Activated CD4-positive, alpha-beta memory T cell treated with anti-CD3 and anti-CD28 coated beads for 36 hours (primary cell): ENCODE data around the gene PARD6A. TPM values are rescaled to one million over a fixed set of nuclear protein-coding genes. Genes with fewer than 3 reads are reported as not detected.
A peak's percentile ranks its signal among the peaks of the same experiment; 100 is the strongest.

ENCODE experiments used
- CTCF ChIA-PET: fragments of 350-600 bp; sonication (Branson Sonifier 250); formaldehyde crosslinking; loops from one replicate; lab custom pipeline; 2021; ENCODE audit warnings: antibody characterized with exemption, inconsistent platforms; lab: Charles Lee
- POLR2A ChIA-PET: fragments of 350-600 bp; sonication (Branson Sonifier 250); formaldehyde crosslinking; loops from one replicate; lab custom pipeline; 2021; ENCODE audit warnings: antibody characterized with exemption; lab: Charles Lee
- DNase-seq: peaks from one replicate; pipeline ENCODE4 v3.0.0-alpha.2; 2020
- H3K27ac Mint-ChIP-seq: one replicate; pipeline ENCODE4 v1.8.0; 2021; ENCODE audit warnings: mixed read lengths
- H3K27me3 Mint-ChIP-seq: one replicate; pipeline ENCODE4 v1.8.0; 2021; ENCODE audit warnings: mixed read lengths
- H3K36me3 Mint-ChIP-seq: one replicate; pipeline ENCODE4 v1.8.0; 2021; ENCODE audit warnings: mixed read lengths
- H3K4me1 Mint-ChIP-seq: one replicate; pipeline ENCODE4 v1.8.0; 2021; ENCODE audit warnings: low read depth, mixed read lengths
- H3K4me3 Mint-ChIP-seq: one replicate; pipeline ENCODE4 v1.8.0; 2021; ENCODE audit warnings: mild to moderate bottlenecking, mixed read lengths
- H3K9me3 Mint-ChIP-seq: one replicate; pipeline ENCODE4 v1.8.0; 2021; ENCODE audit warnings: mixed read lengths
- intact Hi-C: fragments of 100-400 bp; cut with micrococcal nuclease; formaldehyde crosslinking; loops from one replicate; pipeline ENCODE4 v1.15.1; 2023
- total RNA-seq, 2 experiments: library from RNA; stranded (reverse); gene quantifications; one replicate each; pipeline ENCODE4 v1.2.3, GENCODE V29; 2021

The PARD6A gene
- total RNA-seq, 2 experiments from 2014 or later = 11.2 to 11.5 TPM

DNA sequence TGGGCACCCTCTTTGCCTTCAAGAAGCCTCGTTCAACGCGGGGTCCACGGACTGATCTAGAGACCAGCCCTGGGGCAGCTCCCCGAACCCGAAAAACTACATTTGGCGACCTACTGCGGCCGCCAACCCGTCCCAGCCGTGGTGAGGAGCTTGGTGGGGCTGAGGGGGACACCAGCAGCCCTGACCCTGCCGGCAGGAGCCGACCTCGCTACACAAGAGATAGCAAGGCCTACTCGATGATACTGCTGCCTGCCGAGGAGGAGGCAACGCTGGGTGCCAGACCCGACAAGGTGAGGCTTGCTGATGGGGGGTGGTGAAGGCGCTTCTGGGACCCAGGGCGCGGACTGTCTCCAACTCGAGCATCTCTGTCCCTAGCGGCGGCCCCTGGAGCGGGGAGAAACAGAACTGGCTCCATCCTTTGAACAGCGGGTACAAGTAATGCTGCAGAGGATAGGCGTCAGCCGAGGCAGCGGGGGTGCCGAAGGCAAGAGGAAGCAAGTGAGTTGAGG is 6.3 kb upstream of the PARD6A start:
- Mint-ChIP-seq H3K36me3 (peaks cover 32% of the 10 kb centered on the region), H3K4me1 (peaks cover 21% of the 10 kb centered on the region), H3K27ac (no peak overlapping the region), H3K9me3 (no peaks in the 10 kb centered on the region), H3K27me3 (no peaks in the 10 kb centered on the region), H3K4me3 (no peak overlapping the region)
- no peak for DNase-seq
- POLR2A ChIA-PET = no interaction called here
- intact Hi-C loops = no loop called here
- CTCF ChIA-PET = no interaction called here

DNA sequence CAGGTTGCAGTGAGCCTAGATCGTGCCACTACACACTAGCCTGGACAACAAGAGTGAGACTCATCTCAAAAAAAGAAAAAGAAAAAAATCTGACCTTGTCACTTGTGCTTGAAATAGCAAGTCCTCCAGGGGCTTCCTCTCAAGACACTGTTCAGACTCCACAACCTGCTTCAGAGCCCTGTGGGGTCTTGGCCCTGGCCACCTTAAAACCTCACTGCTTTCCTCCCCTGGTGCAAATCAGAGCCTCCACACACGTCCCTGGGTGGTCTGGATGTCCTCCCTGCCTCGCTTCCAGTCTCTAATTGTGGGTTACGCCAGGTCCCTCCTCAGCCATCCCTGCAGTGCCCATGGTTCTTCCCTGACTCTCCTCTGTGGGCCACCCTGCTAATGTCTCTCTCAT is 5.4 kb upstream of the PARD6A start:
- CTCF ChIA-PET = no interaction called here
- peak overlapping the region; percentile 2 for H3K27ac Mint-ChIP-seq
- no peaks in the 10 kb centered on the region for H3K27me3 Mint-ChIP-seq
- no peaks in the 10 kb centered on the region for H3K9me3 Mint-ChIP-seq
- H3K4me1 Mint-ChIP-seq = peaks cover 18% of the 10 kb centered on the region
- H3K36me3 Mint-ChIP-seq = peaks cover 28% of the 10 kb centered on the region
- no peak overlapping the region for H3K4me3 Mint-ChIP-seq
- intact Hi-C loops = no loop called here
- no peak for DNase-seq
- POLR2A ChIA-PET = no interaction called here

DNA sequence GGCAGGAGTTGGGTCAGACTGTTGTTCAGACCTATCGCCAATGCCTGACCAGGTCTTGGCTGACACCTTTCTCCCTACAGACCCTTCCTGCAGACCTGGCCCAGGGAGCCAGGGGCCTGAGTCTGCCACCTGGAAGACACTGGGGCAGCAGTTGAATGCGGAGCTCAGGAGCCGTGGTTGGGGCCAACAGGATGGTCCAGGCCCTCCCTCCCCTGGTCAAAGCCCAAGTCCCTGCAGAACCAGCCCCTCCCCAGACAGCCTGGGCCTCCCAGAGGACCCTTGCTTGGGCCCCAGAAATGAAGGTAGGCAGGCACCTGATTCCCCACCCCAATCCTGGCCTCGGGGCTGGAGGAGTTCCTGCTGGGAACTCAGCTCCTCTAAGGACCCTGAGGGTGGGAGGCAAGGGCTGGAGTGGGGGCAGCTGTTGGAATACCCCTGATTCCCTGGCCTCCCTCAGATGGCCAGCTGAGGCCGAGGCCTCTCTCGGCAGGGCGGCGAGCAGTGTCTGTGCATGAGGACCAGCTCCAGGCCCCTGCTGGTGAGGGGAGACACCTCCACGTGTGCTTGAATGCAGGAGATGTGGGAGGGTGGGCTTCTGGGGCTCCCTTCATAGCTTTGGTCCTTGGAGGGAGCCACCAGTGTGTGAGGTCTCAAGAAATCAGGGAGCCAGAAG is 4.3 kb upstream of the PARD6A start:
- POLR2A ChIA-PET = no interaction called here
- peaks cover 21% of the 10 kb centered on the region for H3K36me3 Mint-ChIP-seq
- intact Hi-C loops = no loop called here
- H3K4me3 Mint-ChIP-seq = no peak overlapping the region
- no peak for DNase-seq
- H3K9me3 Mint-ChIP-seq = no peaks in the 10 kb centered on the region
- H3K27me3 Mint-ChIP-seq = no peaks in the 10 kb centered on the region
- peaks cover 23% of the 10 kb centered on the region for H3K4me1 Mint-ChIP-seq
- CTCF ChIA-PET = interaction anchor here (1.0 to 5.8 kb wide), 3 partner anchors 11 to 135 kb away, joined by 3 to 64 read pairs (median 11); partner anchors contain the start of gene CARMIL2
- H3K27ac Mint-ChIP-seq = no peak overlapping the region

DNA sequence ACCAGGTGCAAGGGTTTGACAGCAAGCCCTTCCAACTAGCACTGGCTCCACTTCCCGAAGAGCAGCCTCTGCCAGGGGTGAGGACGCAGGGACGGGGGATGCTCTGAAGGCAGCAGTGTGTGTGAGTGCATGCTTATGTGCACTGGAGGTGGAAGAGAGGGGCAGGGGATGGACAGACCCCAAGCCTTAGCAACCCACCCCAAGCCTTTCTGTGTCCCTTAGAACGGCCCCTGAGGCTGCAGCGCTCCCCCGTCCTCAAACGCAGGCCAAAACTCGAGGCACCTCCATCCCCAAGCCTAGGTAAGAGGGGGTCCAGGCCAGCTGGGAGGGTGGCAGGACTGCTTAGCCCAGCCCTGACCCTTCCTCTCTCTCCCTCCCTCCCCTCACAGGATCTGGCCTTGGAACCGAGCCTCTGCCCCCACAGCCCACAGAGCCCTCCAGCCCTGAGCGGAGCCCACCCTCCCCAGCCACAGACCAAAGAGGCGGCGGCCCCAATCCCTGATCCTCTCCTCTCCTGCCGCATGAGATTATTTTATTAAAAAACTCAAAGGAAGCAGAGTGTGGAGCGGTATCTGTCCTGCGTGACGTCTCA is 3.6 kb upstream of the PARD6A start:
- ChIA-PET POLR2A (interaction anchor here (1.4 to 4.7 kb wide), 3 partner anchors 10 to 95 kb away, joined by 4 to 32 read pairs (median 23); partner anchors contain the start of genes CARMIL2 and CTCF), CTCF (interaction anchor here (1.0 to 5.8 kb wide), 5 partner anchors 10 to 136 kb away, joined by 3 to 64 read pairs (median 11); partner anchors contain the start of gene CARMIL2)
- no peak overlapping the region for H3K27ac Mint-ChIP-seq
- H3K4me3 Mint-ChIP-seq = no peak overlapping the region
- H3K9me3 Mint-ChIP-seq = no peaks in the 10 kb centered on the region
- no peak for DNase-seq
- no peaks in the 10 kb centered on the region for H3K27me3 Mint-ChIP-seq
- H3K4me1 Mint-ChIP-seq = peaks cover 26% of the 10 kb centered on the region
- intact Hi-C loops = no loop called here
- peaks cover 16% of the 10 kb centered on the region for H3K36me3 Mint-ChIP-seq

DNA sequence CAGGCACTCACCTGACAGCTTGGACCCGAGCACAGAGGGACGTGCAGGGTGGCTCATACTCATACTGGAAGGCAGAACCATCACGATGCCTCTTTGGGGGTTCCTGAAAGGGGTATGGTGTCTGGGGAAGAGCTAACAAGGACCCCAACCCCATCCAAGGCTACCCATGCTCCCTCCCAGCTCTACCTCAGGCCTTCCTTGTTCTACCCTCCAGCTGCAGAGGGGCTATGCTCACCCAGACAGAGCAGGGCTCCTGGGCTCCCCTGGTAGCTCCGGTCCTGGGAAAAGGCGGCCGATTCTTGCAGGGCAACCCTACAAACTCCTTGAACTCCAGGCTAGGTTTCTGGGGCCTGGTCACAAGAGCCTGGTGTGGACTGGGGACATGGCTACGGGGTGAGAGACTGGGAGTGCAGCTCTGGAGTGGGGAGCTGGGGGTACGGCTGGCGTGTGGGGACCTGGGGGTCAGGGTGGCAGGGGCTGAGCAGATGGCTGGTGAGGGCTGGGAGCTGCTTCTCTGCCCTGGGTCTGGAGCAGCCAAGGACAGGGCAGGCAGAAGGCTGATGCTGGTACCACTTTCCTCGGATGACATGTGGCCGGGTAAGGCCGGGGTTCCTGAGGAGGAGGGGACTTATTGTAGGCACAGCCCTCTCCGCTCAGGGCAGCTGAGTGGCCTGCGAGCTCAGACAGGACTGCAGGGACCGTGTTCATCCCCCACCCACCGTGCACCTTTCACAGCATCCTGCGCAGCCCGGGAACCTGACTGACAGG is 2.8 kb upstream of the PARD6A start:
- ChIA-PET CTCF (interaction anchor here (1.0 to 5.8 kb wide), 6 partner anchors 9 to 137 kb away, joined by 4 to 64 read pairs (median 9); partner anchors contain the start of genes CARMIL2 and CTCF), POLR2A (interaction anchor here (1.4 to 4.7 kb wide), 3 partner anchors 10 to 96 kb away, joined by 4 to 32 read pairs (median 23); partner anchors contain the start of genes CARMIL2 and CTCF)
- no peaks in the 10 kb centered on the region for H3K9me3 Mint-ChIP-seq
- H3K4me3 Mint-ChIP-seq = peak overlapping the region; percentile 23
- peaks cover 13% of the 10 kb centered on the region for H3K36me3 Mint-ChIP-seq
- no peak overlapping the region for H3K27ac Mint-ChIP-seq
- DNase-seq = no peak
- peaks cover 24% of the 10 kb centered on the region for H3K4me1 Mint-ChIP-seq
- H3K27me3 Mint-ChIP-seq = no peaks in the 10 kb centered on the region
- intact Hi-C loops = no loop called here

DNA sequence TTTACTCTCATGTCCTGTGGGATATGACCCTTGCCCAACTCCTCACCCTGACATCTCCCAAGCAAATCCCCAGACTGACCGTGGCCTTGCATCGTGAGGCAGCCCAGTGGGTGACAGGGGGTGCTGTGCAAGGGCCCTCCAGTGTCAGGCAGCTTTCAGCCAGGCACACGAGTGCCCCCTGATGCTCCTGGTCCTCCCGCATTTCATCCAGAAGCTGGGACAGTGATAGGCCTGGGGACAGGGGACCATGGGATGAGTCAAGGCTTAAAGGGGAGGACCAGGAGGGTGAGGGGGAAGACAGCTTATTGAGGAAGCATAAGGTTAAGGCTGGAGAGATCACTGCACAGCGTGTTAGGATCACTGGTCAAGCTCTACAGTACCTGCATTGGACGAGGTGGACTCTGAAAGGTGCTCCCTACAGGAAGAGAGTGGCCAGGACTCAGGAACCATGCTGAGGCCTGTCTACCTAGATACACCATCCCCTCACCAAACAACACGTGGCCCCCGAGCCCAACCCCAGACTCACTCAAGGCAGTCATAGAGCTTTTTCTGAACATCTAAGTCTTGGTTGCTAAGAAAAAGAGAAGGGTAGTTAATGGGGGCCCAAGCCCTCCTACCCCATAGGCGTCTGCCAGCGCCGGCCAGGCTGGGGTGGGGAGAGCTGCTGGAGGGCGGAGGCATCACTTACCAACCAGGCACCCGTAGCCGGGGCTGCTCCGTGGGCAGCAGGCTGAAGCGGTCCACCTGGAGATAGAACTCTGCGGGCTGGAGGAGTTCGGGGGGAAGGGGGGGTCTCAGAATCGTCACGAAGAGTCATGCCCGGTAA is 1.7 kb upstream of the PARD6A start:
- ChIA-PET POLR2A (interaction anchor here (1.2 to 4.7 kb wide), 6 partner anchors 14 to 108 kb away, joined by 3 to 32 read pairs (median 4); partner anchors contain the start of genes CARMIL2 and CTCF), CTCF (interaction anchor here (1.0 to 5.8 kb wide), 7 partner anchors 7 to 138 kb away, joined by 4 to 64 read pairs (median 7); partner anchors contain the start of genes CARMIL2 and CTCF)
- peaks cover 13% of the 10 kb centered on the region for H3K36me3 Mint-ChIP-seq
- no peak for DNase-seq
- intact Hi-C loops = no loop called here
- H3K4me1 Mint-ChIP-seq = peaks cover 24% of the 10 kb centered on the region
- H3K27me3 Mint-ChIP-seq = no peaks in the 10 kb centered on the region
- peak overlapping the region; percentile 87 for H3K27ac Mint-ChIP-seq
- H3K4me3 Mint-ChIP-seq = peak overlapping the region; percentile 86
- no peaks in the 10 kb centered on the region for H3K9me3 Mint-ChIP-seq

DNA sequence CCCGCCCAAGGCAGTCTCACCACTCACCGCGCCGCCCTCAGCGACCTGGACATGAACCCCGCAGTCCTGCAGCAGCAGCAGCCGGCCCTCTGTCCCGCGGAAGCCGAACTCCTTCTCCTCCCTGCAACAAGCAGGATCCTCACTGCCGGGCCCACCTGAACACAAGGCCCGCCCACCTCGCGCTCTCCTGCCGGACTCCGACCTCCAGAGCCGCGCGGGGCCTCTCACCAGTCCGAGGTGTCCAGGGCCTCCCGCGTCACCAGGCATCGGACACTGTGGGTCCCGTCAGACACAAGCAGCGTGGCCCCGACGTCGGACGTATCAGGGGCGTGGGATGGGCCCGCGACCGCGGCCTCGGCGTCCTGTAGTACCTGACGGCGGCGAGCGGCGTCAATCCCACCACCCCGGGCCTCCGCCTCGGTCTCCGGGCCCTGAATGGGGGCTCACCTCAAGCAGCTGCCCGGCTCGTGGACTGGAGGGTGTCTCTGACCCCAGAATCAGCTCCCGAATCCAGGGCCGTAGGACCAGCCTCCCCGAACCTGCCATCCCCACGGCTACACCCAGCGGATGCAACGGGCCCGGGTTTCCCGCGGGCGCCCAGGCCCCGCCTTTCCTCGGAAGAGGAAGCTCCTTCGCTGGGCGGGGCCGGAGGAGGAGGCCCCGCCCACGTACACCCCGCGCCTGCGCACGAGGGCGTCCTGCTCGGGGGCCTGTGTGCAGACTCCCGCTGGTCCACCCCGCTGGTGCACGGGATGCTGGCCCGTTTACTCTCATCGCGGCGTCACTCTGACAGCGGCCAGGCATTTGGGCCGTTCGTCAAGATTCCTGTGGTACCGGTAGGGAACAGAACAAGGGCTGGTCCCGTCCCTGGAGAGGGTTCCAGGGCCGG is 841 bp upstream of the PARD6A start, which contains the start of gene ACD:
Gene ACD (minus strand): TSS at position 586 of the 889 bp plus-strand sequence. CDS start 40 bp downstream, at position 546.
- H3K27ac Mint-ChIP-seq = peak within 1 kb of the TSS; percentile 87
- H3K36me3 Mint-ChIP-seq = peaks cover 17% of the 10 kb centered on the region
- peak within 1 kb of the TSS; percentile 86 for H3K4me3 Mint-ChIP-seq
- DNase-seq = peak; percentile 95
- intact Hi-C loops = loop anchor here (1.0 to 10.0 kb wide), 7 partner anchors 98 to 1675 kb away; partner anchors contain the start of genes ATP6V0D1, CENPT, COG8 and CTCF
- ChIA-PET CTCF (interaction anchor here (1.0 to 5.8 kb wide), 5 partner anchors 8 to 138 kb away, joined by 4 to 64 read pairs (median 23); partner anchors contain the start of gene CARMIL2), POLR2A (interaction anchor here (0.7 to 4.7 kb wide), 12 partner anchors 9 to 179 kb away, joined by 3 to 32 read pairs (median 4); partner anchors contain the start of genes ATP6V0D1, CARMIL2 and CTCF)
- H3K4me1 Mint-ChIP-seq = peaks cover 24% of the 10 kb centered on the region
- H3K27me3 Mint-ChIP-seq = no peaks in the 10 kb centered on the region
- no peaks in the 10 kb centered on the region for H3K9me3 Mint-ChIP-seq

DNA sequence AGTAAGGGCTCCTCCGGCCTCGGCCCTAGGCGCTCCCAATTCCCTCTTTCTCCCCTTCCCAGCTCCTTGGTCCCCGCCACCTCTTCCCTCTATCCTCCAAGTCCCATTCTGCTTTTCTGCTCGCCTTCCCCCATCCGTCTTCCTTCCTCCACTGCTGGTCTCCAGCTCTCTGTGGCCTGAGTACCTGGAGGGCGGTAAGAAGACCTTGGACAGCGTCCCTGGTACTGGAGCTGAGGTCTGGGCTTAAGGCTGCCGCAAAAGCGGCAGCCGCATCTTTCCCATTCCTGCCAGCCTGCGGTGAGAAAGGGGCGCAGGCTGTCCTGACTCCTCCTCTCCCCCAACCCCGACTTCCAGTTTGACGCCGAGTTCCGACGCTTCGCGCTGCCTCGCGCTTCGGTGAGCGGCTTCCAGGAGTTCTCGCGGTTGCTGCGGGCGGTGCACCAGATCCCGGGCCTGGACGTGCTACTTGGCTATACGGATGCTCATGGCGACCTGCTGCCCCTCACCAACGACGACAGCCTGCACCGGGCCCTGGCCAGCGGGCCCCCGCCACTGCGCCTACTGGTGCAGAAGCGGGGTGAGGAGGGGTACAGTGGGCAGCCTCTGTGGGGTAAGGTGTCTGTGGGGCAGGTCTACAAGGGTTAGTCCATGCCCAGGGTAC is 471 bp downstream of the PARD6A start:
- peak; percentile 51 for DNase-seq

DNA sequence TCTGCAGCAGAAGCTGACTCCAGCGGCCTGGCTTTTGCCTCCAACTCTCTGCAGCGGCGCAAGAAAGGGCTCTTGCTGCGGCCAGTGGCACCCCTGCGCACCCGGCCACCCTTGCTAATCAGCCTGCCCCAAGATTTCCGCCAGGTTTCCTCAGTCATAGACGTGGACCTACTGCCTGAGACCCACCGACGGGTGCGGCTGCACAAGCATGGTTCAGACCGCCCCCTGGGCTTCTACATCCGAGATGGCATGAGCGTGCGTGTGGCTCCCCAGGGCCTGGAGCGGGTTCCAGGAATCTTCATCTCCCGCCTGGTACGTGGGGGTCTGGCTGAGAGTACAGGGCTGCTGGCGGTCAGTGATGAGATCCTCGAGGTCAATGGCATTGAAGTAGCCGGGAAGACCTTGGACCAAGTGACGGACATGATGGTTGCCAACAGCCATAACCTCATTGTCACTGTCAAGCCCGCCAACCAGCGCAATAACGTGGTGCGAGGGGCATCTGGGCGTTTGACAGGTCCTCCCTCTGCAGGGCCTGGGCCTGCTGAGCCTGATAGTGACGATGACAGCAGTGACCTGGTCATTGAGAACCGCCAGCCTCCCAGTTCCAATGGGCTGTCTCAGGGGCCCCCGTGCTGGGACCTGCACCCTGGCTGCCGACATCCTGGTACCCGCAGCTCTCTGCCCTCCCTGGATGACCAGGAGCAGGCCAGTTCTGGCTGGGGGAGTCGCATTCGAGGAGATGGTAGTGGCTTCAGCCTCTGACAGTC is 1.3 kb downstream of the PARD6A start:
- Mint-ChIP-seq H3K9me3 (no peaks in the 10 kb centered on the region), H3K4me3 (peak overlapping the region; percentile 86), H3K36me3 (peaks cover 10% of the 10 kb centered on the region), H3K27me3 (no peaks in the 10 kb centered on the region), H3K27ac (no peak overlapping the region), H3K4me1 (peaks cover 32% of the 10 kb centered on the region)
- CTCF ChIA-PET = interaction anchor here (1.2 to 3.8 kb wide), 5 partner anchors 17 to 179 kb away, joined by 3 to 43 read pairs (median 7); partner anchors contain the start of gene CARMIL2
- POLR2A ChIA-PET = interaction anchor here (1.1 kb wide), 1 partner anchor 18 kb away, joined by 4 read pairs; the partner anchor contains the start of gene CARMIL2
- intact Hi-C loops = loop anchor here (5.0 to 10.0 kb wide), 4 partner anchors 115 to 1673 kb away; partner anchors contain the start of genes CENPT, COG8, FHOD1 and NIP7
- DNase-seq = no peak

More for the DNA sequence above, 471 bp downstream of the PARD6A start:
- peak overlapping the region; percentile 86 for H3K4me3 Mint-ChIP-seq
- ChIA-PET POLR2A (interaction anchor here (4.7 kb wide), 1 partner anchor 99 kb away, joined by 32 read pairs; the partner anchor contains the start of gene CTCF), CTCF (interaction anchor here (3.8 to 5.8 kb wide), 2 partner anchors 16 to 139 kb away, joined by 43 to 64 read pairs; partner anchors contain the start of gene CARMIL2)
- no peaks in the 10 kb centered on the region for H3K27me3 Mint-ChIP-seq
- peaks cover 31% of the 10 kb centered on the region for H3K4me1 Mint-ChIP-seq
- H3K9me3 Mint-ChIP-seq = no peaks in the 10 kb centered on the region
- H3K27ac Mint-ChIP-seq = peak overlapping the region; percentile 74
- intact Hi-C loops = loop anchor here (5.0 to 10.0 kb wide), 4 partner anchors 114 to 1674 kb away; partner anchors contain the start of genes CENPT, COG8, FHOD1 and NIP7
- peaks cover 10% of the 10 kb centered on the region for H3K36me3 Mint-ChIP-seq
